Measurements from ENCODE around the gene RAMP1.
"Not testable (repeated sequence)": the region's sequence is repeated elsewhere in the genome, so short reads cannot be mapped to it uniquely, and the experiment has no call there.

Gene RAMP1

DNA sequence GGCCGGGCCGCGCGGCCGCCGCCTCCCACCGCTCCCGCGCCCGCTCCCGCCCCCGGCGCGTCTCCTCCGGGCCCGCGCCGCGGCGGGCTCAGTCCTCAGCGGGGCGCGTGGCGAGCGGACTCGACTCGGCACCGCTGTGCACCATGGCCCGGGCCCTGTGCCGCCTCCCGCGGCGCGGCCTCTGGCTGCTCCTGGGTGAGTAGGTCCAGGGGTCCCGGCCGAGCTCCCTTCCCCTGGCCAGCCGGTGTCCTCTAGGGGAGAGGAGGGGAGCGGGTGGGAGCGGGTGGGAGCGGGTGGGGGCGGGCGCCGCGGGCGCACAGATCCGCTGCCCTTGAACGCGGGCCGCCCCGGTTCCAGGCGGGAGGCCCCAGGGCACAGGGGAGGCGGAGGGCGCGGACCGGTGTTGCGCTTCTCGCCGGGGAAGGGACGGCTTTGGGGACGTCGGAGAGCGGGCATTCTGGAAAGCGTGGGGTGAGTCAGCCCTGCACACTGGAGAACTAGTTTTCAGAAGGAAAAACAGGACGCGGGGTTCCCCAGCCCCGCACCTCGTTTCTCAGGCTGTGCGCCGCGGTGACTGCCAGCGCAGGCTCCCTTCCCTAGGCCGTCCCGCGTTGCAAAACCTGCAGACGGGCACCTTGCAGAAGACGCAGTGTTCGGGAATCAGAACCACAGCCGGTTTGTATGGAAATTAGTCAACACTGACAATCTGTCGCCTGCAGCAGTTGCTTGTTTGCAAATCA, at the start of gene RAMP1:
TSS of gene RAMP1 (plus strand) at position 91 of the 740 bp plus-strand sequence. CDS start at position 144, 53 bp downstream.
- DNase-seq = no peak

DNA sequence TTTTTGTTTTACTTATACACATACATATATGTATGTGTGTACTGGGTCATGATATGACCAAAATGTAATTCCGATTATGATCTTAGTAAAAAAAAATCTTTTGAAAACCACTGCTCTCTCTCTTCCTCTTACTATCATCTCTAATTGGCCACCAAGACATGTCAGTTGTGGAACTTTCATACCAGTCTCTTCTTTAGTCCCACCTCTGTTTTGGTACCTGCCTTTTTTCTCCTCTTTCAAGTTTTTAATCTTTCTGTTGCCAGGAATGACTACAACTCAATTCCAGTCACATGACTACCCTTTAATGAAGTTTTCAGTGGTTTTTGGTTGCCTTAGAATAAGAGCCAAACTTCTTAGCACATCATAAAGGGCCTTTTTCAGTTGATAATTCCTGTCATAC, 43.8 kb upstream of the RAMP1 start:
- no peak for DNase-seq

DNA sequence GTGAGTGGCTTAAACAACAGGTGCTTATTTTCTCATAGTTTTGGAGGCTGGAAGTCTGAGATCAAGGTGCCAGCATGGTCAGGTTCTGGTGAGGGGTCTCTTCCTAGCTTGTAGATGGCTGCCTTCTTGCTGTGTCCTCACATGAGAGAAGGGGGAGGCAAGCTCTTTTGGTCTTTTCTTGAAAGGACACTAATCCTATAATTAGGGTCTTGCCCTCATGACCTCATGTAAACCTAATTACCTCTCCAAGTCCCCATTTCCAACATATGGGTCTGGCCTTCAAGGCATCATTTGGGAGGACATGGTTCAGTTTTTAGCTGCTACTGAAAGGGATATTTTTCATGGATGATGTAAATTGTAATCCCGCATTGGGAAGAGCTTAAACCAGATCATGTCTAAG, 42.9 kb upstream of the RAMP1 start:
- DNase-seq = no peak

DNA sequence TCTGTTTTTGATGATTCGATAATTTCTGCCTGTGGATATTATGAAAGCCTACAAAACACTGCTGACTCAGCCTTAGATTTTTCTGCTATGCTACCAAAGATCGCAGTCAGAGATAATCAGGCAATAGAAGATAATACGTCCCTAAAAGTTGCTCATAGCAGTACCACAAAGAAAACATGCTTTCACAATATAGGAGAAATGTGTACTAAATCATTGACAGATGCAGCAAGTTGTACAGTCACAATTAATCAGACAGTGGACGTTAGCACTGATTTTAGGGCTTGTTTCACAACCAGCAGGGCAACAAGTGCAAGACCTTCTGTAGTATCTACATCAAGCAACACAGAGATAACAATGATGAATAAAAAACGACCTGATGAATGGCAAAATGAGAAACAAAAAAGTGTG, 41.4 kb upstream of the RAMP1 start:
- no peak for DNase-seq

DNA sequence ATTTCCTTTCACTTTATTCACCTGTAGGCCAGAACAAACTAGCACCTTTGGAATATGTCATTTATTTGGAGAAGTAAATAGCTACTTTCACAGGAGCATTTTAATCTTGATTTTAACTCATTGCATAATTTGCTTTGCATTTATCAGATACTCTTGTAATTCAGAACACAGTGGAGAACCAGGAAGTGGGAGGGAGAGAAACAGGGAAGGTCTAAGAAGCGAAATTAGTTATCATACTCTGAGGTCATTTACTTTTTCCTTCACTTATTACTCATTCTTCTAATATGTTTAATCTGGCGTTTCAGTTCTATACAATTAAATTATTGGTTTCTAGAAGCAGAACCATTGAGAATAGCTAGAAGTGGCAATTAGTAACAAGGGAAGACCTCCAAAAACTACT, 40.2 kb upstream of the RAMP1 start:
- DNase-seq = no peak

DNA sequence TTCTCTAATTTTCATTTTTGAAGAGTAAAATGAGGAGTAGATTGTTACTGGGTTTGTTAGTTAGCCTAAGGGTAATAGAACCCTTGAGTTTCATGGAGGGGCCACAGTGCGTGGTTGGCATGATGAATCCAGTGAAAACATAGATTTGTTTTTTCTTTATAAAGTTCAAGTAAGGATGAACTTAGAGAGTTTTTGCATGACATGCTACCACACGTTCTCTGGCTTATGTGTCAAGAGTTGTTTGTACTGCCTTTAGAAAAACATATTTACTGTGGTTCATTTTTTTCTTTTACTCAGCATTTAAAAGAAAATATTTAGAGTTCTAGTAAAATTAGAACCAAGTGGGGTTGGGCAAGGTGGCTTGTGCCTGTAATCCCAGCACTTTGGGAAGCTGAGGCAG, 39.0 kb upstream of the RAMP1 start:
- no peak for DNase-seq

DNA sequence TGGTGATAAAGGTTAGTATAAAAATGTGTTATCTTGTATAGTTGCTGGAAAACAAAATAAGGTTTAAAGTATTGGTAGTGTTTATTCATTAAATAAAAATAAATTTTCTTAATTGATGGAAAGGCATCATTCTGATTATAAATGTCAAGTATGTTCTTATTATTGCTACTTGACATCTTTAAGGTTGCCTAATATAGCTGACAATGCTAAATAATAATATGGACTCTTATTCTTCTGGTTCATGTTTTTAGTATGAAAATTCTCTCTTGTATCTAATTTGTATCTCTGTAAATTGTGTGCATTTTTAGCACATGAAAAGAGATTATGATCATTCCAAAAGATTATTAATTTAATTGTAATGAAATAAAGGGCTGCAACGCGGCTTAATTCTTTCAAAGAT, 35.9 kb upstream of the RAMP1 start:
- no peak for DNase-seq

DNA sequence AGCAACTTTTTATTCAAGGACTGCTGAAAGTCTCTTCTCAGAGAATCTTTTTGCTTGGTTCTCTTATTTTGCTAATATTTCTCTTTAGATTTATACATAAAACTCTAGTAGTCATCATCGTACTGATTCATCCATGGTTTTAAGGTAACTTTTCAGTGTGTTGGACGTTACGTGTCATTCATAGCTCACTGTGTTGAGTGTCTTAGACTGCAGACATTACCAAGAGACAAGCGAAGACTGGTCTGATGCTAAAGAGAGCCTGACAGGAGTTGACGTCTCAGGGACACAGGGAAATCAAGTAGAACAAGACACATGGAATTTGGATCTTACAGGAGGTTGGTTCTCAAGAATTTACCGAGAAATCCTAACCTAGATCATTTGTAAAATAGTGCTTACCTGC, 35.3 kb upstream of the RAMP1 start:
- no peak for DNase-seq

DNA sequence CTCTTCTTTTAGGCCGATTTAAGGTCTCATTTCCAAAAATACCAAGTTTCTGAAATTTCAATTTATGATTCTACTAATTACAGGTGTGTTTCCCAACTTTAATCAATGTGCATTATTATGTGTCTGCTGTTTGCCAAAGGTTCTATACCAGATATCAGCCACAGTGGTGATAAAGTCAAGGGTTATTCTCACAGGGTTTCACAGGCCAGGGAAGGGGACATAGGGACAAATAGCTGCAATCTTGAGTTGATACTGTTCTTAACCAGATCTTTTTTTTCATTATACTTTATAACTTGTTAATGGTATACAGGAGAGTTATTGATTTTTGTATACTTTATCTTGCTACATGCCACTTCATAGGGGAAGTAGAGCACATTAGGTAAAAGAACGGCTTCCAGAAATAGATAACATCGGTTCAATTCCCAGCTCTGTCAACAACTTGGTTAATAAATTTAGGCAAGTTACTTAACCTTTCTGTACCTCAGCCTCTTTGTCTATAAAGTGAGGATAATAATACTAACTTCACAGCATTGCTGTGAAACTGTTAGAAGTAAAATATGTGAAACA, 31.9 kb upstream of the RAMP1 start:
- DNase-seq = no peak

DNA sequence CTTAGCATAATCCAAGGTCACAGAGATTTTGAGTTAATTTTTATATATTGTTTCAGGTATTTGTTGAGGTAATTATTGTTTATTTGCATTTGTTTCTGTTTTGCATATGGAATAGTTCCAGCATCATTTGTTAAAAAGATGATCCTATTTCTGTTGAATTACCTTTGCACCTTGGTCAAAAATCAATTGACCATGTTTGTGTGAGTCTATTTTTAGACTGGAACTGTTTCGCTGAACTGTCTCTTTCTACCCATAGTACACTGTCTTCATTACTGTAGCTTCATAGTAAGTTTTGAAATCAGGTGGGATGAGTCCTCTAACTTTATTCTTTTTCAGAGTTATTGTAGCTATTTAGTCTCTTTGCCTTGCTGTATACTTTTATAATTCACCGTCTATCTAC, 28.9 kb upstream of the RAMP1 start:
- no peak for DNase-seq

DNA sequence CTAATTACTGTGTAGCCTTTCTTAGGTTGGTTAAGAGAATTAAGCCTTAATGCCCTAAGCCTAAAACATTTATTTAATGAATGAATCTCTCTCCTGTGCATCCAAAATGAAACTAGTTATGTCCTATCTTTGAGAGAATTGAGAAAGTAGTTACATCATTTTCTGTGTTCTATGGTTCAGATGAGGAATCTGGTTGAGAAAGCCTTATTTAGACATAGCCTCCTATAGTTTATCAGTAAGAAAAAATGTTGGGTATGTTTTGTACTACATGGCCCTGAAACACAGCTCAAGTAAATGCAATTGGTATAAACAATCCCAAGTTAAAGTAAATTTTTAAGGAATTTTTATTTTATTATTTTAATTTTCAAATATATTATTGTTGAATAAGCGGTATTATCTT, 25.9 kb upstream of the RAMP1 start:
- DNase-seq = no peak

DNA sequence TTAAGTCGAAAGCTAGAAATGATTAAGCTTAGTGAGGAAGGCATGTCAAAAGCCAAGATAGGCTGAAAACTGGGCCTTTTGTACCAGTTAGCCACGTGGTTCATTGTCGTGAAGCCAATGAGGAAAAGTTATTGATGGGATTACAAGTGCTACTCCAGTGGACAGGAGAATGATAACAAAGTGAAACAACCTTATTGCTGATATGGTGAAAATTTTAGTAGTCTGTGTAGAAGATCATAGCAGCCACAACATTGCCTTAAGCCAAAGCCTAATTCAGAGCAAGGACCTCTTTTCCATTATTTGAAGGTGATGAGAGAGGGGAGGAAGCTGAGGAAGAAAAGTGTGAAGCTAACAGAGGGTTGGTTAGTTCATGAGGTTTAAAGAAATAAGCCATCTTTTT, 24.1 kb upstream of the RAMP1 start:
- DNase-seq = no peak

DNA sequence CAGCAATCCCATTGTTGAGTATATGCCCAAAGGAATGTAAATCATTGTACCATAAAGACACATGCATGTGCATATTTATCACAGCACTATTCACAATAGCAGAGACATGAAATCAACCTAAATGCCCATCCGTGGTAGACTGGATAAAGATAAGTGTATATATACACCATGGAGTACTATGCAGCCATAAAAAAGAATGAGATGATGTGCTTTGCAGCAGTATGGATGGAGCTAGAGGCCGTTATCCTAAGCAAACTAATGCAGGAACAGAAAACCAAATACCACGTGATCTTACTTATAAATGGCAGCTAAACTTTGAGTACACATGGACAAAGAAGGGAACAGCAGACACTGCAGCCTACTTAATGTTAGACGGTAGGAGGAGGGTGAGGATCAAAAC, 18.4 kb upstream of the RAMP1 start:
- no peak for DNase-seq

DNA sequence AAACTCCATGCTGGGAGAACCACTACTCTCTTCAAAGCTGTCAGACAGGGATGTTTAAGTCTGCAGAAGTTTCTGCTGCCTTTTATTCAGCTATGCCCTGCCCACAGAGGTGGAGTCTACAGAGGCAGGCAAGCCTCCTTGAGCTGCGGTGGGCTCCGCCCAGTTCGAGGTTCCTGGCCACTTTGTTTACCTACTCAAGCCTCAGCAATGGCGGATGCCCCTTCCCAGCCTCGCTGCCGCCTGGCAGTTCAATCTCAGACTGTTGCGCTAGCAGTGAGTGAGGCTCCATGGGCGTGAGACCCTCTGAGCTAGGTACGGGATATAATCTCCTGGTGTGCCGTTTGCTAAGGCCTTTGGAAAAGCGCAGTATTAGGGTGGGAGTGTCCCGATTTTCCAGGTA, 10.5 kb upstream of the RAMP1 start:
- DNase-seq = not testable (repeated sequence)

DNA sequence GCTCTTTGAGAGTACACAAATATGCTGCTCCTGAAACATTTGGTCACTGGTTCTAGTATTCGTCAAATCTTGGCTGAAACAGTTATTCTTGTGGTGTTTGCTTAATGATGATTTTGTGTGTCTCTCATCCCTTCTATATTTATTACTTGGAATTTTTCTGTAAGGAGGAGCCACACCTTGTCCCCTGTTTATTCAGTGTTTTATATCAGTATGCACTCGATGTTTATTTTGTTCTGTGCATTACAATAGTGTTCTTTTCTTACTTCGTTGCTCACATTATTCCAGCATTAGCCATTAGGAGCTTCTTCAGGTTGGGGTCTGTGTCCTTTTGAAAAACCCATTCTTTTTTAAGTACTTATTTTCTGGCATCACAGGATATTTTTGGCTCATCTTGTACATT, 5.1 kb upstream of the RAMP1 start:
- no peak for DNase-seq

DNA sequence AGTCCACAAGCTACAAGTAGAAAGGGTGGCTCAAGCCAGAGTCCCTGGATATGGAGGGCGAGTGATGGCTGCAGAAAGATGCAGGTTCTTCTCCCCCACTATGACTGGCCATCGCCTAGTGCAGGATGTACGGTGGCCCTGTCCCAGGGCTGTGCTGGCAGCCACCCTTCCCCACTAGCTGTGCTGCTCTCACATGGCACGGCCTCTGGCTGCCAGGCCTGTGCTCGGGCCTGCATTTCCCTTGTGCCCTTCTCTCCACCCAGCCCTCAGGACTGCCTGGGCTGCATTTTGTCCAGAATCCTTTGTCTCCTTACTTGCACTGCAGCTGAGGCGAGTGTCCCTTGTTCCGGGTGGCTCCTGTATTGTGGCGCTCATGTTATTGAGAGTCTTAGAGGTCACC, 1.6 kb upstream of the RAMP1 start:
- DNase-seq = no peak

DNA sequence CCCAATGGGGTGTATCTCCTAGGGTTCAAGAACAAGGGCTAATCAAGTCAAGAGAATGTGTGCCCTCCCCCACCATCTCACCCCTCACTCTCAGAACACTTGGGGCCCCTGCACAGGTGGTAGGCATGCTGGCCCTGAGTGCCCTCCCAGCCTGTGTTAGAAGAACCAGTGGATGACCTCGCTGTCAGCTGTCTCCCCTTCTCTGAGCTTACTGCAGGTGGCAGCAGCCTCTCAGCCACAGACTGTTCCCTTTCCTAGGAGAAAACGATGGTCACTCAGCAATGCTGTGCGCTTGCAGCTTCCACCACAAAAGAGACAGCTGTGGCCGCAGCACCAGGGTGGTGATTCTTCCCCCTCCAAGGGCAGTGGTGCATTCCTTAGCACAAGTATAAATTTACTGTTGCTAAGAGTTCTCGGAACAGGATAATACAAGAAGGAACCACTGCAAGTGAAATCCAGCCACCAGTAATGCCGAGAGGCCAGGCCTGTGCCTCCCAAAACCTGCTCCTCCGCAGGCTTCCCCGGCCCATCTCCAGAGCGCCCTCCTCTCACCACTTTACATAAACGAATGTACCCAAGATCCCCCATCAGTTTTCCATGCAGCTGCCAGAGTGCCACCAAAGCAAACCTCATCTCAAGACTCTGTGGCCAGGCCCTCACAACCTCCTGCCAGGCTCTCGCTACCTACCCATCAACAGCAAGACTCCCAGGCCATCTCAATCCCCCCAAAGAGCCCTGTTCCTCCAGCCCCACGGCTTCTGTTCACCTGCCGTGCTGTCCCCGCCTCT, 935 bp upstream of the RAMP1 start:
- DNase-seq = peak; percentile 54

DNA sequence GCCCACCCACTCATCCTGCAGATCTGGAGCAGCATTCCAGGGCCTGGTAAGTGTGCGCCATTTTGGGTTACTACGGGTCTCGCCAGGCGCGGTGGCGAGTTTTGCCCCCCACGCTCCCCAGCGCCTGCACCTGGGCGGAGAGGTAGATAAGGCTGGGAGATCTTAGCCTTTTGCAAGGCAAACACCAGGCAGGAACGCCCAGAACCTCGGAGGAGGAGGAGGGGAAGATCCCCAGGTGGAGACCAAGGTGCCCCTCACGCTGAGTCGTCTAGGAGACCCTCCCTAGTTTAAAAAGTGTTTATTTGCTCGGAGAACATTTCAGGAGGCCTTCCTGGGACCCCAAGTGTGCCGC, 365 bp upstream of the RAMP1 start:
- DNase-seq = no peak

DNA sequence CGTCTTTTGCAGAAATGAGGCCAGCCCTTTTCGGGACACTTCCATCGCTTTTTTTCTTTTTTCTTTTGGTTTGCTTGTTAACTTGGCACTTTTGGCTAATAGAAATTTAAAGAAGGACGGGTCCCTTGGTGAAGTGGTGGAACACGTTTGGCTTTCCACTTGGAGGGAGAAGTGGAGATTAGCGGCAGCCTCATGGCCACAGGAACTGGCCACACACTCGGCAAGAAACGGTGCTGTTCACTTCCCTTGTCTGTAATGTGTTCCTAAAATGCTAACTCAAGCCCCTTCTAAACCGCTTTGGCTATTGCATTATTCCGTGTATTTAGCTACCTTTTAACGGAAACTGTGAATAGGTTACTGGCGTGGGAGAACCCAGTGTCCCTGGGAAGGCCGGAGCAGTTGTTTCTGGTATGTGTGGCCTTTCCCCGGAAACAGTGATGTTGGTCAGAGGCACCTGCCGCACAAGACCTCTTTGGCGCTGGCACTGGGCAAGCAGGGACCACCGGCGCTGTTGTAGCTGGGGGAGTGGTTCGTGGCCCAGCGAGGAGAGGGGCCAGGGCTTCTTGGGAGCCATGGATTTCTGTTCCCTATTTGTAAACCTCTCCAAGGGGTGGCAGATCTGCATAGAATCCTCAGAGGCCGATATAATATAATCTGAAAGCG, 981 bp downstream of the RAMP1 start:
- DNase-seq = no peak

DNA sequence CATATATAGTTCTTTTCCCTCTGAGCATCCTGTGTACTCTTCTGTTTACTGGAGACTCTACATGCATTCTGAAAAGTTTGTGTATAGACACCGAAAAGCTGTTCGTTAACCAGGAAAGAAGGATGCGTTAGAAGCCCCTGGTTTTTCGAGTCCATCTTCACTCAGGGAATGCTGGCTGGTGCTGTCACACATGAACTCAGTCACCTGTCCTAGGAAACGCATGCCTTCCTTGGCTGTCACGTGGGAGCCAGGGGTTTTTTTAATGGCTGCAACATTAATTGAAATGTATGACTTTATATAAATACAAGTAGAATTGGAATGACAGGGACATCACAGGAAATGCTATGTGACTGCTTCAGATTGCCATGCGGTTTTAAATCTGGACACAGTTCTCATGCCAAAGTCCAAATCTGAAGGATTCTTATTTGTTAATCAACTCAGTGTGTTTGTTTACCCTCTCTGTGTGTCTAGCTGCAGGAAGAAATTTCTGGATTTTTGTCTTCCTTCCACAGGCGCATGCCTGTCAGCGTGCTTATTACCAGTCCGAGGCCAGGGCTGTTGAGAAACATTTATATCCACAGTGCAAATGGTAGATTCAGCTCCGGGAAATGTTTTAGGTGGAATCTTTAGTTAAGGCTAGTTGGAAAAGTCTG, 2.6 kb downstream of the RAMP1 start:
- no peak for DNase-seq

DNA sequence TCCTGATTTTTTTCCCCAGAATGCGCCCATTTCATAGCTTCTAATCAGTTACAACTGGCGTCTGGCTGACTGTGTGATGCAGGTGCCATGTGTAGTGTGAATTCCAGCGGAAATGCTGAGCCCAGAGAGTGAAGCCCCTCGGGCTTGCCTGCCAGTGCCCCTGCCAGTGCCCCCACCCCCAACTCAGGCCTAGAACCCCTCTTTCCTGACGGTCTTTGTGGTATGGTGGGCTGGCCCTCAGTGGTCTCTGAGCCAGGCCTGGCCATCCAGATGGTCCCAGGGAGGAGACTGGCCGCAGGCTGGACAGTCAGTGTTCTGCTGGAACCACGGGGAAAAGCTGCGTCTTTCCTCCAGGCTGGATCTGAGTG, 3.1 kb downstream of the RAMP1 start:
- DNase-seq = no peak

DNA sequence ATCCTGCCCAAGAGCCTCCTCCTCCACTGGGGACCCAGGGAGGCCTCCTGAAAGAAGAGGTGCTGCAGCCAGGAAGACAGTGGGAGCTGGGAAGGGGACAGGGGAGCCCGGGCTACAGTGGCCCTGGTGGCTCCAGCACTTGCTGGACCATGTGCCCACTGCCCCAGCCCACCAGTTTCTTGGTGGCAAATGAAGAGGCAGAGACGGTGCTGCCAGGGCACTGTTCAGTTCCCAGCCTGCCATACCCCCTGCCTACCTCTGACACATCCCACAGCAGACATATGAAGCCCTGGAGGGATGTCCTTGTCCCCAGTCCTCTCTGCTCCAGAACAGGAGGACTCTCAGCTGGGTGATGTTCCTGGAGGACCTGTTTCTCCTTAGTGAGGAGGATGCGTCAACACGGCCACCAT, 3.7 kb downstream of the RAMP1 start:
- no peak for DNase-seq

DNA sequence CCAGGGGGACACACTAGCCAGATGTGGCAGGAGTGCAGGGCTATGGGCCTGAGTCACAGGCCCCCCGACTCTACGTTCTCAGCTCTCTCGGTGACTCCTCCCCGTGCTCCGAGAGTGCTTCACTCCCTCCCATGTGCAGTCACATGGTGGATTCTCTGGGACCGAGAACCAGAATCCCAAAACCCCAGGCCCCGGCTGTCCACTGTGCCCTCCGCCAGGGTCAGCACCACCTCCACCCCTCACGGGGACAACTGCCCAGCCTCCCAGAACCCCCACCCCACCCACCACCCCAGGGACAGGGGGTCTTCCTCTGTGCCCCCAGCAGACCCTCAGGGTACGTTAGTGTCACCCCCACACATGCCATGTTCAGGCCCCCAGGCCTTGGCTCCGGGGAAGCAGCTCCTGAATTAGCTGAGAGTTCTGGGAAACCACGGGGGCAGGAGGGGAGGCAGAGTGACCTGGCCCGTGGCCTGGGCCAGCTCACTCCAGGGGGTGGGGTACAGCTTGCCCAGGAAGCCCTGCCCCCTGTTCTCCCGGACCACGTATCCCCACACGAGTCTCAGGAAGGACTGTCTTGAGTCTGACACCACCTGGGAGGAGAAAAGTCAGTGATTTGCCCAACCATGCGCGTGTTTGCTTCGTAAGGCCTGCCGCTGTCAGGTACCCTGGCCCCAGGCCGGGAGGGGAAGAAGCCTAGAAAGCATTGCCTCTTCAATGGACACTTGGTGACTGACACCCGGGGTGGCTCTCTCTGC, 4.4 kb downstream of the RAMP1 start:
- DNase-seq = no peak
